ENCODE results near the gene AJM1.

DNA sequence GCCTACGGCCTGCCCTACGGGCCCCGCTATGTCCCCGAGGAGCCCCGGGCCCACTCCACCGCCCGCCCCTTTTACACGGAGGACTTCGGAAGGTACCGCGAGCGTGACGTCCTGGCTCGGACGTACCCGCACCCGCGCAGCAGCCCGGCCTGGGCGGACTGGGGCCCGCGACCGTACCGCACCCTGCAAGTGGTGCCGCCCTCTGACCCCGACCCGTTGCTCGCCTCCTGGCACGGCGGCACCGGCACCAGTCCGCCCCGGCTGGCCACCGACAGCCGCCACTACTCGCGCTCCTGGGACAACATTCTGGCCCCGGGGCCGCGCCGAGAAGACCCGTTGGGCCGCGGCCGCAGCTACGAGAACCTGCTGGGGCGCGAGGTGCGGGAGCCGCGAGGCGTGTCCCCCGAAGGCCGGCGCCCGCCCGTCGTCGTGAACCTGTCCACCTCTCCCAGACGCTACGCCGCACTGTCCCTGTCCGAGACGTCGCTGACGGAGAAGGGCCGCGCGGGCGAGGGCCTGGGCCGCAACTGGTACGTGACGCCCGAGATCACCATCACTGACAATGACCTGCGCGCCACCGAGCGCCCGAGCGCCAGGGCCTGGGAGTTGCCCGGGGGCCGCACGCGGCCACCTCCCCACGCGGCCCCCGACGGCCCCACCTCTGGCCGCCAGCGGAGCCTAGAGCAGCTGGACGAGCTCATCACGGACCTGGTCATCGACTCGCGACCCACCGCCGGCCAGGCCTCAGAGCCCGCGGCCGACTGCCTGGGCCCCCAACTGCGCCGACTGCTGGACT is 3.4 kb downstream of the AJM1 start:
- TF ChIP-seq RAD21 (IDR thresholded peaks at IDR 0.05 in 1 of 2, conservative IDR thresholded peaks at IDR 0.05 in 1 of 2; ENCODE audit: low read depth in 2 of 2, low read length in 2 of 2) (no peak), RNF2 (IDR thresholded peaks at IDR 0.05; ENCODE audit: borderline replicate concordance, low read depth, low read length, missing control alignments, poor library complexity, severe bottlenecking) (no peak)
- TF ChIP-seq, protein P1, sequence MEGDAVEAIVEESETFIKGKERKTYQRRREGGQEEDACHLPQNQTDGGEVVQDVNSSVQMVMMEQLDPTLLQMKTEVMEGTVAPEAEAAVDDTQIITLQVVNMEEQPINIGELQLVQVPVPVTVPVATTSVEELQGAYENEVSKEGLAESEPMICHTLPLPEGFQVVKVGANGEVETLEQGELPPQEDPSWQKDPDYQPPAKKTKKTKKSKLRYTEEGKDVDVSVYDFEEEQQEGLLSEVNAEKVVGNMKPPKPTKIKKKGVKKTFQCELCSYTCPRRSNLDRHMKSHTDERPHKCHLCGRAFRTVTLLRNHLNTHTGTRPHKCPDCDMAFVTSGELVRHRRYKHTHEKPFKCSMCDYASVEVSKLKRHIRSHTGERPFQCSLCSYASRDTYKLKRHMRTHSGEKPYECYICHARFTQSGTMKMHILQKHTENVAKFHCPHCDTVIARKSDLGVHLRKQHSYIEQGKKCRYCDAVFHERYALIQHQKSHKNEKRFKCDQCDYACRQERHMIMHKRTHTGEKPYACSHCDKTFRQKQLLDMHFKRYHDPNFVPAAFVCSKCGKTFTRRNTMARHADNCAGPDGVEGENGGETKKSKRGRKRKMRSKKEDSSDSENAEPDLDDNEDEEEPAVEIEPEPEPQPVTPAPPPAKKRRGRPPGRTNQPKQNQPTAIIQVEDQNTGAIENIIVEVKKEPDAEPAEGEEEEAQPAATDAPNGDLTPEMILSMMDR (IDR thresholded peaks at IDR 0.05; ENCODE audit: control extremely low read depth in 1 of 3, insufficient read depth in 1 of 3, low read depth in 1 of 3, low read length in 3 of 3) = no peak

Measured in H1 (cell line).